NCI-H774 (cell line): ENCODE data around the gene CTDSPL.

ENCODE experiments used
- DNase-seq: peaks from one replicate; lab custom pipeline; 2025; lab: John Stamatoyannopoulos, UW

The CTDSPL gene

DNA sequence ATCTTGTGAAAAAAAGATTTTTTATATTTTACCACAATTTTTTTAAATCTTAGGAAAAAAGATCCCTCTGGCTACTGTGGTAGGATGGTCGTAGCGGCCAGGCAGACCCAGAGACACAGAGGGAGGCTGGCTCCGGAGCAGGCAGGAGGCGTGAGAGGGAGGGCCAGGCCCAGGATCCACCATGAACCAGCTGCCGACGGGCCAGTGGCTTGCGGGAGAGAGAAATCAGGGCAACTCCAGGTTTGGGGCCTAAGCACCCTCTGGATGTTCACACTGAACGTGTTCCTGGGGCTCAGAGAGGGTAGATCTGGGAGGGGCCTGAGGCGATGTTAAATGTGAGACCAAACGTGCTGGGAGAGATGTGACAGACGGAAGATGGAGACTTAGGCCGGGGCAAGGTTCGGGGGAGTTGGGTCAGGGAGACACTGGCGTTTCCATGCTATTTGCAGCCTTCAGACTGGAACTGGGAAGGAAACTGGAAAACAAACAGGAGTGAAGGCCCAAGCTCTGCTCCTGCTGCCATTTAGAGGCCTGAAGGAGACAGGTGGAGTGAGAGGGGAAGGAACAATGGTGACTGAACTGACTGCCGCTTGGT, 127.3 kb downstream of the CTDSPL start:
- DNase-seq = no peak

DNA sequence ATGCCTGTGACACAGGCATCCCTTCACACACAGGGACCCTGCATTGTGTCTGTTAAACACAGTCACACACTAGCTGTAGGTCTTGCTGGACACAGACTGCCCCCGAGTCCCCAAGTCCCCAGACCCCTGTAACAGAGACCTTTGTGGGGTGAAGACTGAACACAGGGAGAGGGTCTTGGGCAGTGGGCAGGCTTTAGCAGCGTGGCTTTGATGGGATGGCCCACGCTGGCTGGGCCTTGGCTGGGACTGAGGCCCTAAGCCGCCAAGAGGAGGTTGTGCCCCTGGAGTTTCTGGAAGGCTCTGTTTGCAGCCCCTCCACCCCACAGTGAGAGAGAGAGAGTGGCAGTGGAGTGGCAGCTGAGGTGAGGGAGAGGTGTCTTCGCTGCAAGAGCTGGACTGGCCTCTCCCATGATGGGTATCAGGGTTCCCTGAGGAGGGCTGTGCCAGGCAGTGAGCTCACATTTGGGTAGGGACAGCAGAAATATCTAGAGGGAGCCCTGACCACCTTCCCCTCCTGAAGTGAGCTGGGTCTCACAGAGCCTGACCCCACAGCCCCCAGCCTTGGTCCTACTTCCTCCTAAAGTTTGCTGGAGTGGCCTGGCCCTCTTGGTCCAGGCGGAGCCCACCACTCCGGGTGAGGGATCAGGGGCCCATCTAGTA, 128.3 kb downstream of the CTDSPL start:
- no peak for DNase-seq

DNA sequence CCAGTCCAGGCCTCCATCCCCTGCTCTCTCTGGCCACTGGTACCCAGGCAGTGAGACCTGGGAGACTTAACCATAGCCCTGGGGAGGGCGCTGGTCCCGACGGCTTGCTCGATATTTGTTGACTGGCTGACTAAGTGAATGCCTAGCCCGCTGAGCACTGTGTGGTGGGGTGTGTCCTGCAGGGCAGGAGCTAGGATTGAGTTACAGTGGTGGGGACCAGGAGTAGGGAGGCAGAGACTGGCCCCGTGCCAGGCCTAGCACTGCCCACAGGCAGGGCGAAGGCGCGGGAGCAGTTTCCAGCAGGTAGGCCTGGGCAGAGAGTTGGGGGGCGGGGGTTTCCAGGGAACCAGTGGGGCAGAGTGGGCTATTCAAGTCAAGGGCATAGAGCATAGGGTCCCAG, 128.8 kb downstream of the CTDSPL start, which contains the start of gene VILL:
VILL (plus strand) TSS at position 260 of the 400 bp plus-strand sequence. CDS start 2,887 bp downstream, outside the sequence.
- no peak for DNase-seq

DNA sequence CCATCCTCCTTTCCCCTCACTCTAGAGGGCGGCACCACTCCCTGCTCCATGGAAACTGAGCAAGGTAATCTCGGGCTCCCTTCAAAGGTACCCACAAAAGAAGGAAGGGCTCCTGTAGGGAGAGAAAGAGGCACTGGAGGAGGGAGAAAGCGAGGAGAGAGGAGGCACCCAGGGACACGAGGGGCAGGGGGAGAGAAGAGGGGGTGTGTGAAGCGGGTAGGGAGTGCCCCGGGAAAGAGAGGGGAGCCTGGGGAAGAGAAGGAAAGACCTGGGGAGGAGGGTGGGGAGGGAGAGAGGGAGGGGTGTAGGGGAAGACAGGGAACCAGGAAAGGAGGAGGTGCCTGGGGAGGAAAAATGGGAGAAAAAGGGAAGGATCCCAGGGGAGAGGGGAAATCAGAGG, 129.4 kb downstream of the CTDSPL start:
- DNase-seq = no peak

DNA sequence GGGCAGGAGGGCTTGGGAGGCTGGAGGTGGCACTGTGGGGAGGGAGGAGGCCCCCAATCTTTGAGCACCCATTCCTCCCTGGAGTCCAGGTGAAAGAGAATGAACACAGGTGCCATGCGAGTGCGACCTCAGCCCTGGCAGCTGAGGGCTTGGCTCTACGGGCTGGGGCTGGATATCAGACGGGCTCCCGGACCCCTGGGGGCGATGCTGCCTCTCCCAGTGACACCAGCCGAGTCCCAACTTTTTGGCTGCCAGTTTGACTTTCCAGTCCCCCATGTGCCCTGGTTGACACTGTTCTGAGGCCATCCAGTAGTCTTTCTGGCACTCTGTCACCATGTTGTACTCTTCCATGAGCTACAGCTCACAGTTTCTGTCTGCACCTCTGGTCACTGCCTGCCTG, 130.1 kb downstream of the CTDSPL start:
- DNase-seq = no peak

DNA sequence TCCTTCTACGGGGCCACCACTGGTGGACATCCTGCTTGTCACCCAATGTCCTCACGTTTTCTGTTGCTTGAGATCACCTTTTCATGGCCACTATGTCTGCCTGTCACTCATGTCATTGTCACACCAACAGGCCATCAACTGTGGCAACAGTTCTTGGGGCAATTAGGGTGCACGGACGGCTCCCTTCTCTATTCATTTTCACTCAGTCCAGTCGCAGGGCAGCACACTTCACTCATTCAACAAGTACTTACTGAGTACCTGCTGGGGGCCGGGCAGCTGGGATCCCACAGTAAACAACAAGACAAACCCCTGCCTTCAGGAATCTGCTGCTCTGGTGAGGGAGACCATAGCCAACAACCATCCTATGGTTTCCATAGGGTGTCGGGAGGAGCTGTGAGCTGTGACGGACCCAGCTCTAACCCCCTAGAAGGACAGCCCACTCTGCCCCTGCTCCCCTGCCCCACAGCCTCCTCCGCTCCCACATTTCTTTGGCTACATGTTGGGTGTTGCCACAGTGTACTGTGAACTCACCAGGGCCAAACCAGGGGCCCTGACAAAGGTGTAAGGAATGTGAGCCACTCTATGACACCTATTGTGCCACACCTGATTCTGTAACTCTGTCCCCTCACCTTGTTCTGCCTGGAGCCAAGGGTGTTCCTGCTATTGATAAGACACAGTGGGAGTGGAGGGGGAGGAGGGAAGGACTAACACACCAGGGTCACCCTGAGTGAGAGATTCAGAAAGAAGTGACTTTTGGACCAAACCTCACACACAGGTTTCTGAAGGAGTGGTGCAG, 130.8 kb downstream of the CTDSPL start:
- DNase-seq = no peak

DNA sequence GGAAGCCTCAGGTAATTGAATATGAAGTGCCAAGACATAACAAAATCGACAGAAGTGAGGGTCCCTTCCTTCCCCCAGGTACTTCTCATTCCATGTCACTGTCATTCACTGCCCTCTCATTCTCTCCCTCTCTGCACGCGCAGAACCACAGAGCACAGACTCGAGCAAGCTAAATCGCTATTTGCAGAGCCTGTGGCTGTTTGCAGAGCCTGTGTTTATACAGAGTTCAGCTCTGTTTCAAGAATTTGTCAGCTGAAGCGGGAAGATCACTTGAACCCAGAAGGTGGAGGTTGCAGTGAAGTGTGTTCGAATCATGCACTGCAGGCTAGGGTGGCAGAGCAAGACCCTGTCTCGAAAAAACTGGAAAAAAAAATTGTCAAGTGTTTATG, 131.4 kb downstream of the CTDSPL start:
- no peak for DNase-seq

DNA sequence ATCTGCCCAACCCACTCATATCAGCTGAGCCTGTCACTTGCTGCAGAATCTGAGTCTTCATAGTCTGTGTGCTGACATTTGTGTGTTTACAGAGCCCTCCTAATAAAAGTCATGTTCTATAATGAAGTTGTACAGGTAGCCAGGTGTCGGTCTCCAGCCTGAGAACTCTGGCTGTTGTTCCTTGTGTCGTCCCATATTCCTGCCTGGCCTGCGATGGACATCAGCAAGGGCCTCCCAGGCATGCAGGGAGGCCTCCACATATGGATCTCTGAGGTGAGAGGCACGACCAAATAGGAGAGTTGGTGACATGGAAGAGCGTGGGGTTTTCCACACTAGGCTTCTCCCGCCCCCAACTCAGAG, 131.8 kb downstream of the CTDSPL start:
- no peak for DNase-seq

DNA sequence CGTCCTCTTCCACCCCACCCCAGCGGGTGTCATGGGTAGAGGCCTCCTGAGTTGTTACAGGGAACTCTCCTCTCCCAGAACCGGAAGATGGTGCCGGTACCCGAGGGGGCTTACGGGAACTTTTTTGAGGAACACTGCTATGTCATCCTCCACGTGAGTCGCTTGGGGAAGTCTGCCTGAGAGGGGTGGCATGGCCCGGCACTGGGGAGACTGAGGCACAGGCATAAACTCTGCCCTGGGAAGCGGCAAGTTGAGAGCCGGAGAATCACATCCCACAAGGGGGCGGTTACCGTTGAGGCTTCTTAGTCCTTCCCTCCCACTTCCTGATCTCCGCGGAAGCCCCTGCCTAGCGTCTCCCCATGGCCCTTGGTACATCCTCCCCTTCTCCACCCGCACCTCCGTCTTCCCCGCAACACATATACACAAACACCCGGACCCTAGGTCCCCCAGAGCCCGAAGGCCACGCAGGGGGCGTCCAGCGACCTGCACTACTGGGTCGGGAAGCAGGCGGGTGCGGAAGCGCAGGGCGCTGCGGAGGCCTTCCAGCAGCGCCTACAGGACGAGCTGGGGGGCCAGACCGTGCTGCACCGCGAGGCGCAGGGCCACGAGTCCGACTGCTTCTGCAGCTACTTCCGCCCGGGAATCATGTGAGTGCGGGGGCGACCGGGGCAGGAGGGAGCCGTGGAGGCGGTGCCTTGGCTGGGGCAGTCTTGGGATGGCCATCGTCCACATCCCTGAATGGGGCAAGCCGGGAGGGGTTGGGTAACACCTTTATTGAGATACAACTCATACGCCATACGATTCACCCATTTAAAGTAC, 132.3 kb downstream of the CTDSPL start:
- peak; percentile 8 for DNase-seq

DNA sequence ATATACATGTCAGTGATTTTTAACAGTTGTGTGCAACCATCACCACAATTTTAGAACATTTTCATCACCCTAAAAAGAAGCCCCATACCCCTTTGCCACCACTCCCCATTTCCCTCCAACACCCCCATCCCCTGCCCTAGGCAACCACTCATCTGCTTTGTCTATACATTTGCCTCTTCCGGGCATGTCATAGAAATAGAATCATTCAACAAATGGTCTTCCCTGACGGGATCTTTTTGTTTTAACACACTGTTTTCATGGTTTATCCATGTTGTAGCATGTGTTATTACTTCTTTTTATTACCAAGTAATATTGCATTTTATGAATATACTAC, 132.9 kb downstream of the CTDSPL start:
- no peak for DNase-seq

DNA sequence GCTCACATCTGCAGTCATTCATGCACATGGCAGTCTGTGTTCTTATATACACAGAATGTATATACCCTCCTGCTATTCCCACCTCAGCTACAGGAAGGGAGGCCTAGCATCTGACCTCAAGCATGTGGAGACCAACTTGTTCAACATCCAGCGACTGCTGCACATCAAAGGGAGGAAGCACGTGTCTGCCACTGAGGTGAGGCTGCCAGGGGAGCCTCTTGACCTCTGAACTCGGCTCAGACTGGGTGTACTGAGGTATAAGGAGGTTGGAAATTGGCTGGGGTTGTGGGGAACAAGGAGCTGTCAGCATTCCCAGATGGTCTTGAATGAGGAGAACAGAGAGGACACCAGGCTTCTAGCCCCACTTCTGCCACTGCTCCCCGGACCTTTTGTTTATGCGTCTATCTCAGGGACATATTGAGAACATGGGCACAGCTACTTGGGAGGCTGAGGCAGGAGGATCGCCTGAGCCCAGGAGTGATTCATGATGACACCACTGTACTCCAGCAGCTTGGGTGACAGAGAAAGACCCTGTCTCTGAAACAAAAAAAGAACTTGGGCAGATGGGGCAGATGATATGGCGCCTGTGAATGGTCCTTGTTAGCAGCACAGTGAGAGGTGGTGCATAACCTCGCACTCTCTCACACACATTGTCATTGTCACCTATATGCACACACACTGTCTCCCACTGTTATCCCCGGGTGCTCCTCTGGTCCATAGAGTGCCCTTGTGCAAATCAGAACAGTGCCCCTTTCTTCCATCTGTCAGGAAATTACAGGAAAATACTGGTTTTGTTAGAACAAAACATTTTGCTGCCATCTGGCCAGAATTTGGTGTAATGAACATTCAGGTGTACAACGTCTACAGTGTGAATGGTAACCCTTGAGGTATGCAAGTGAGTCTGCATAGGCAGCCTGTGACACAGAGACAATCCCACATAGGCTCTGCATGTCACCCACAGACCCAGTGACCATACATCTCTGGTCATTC, 134.3 kb downstream of the CTDSPL start:
- no peak for DNase-seq

DNA sequence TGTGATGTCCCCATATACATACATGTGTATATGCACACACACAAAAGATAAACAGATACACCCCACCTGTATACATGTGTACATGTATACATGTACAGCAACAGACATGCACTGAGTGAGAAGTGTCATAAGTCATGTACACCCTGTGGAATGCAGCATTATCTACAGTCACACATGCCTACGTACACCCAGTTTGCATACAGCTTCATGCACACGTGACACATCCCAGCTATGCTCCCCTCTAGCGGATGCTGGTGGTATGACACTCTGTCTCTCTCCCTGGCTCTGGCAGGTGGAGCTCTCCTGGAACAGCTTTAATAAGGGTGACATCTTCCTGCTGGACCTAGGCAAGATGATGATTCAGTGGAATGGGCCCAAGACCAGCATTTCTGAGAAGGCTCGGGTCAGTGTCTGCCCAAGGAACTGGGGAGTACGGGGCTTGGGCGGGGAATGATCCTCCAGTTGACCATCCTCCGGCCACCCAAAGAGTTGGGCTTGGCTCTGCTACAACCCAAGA, 135.2 kb downstream of the CTDSPL start:
- DNase-seq = peak; percentile 10

DNA sequence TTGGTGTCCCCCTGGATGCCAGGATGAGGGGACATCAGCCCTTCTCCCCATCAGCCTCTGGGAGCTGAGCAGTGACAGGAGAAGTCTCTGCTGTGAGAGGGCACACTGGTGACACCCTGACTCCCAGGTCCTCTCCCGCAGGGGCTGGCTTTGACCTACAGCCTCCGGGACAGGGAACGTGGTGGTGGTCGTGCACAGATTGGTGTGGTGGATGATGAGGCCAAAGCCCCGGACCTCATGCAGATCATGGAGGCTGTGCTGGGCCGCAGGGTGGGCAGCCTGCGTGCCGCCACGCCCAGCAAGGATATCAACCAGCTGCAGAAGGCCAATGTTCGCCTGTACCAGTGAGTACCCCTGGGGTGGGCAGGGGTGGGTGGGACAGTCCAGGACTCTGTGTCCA, 135.7 kb downstream of the CTDSPL start:
- DNase-seq = no peak

DNA sequence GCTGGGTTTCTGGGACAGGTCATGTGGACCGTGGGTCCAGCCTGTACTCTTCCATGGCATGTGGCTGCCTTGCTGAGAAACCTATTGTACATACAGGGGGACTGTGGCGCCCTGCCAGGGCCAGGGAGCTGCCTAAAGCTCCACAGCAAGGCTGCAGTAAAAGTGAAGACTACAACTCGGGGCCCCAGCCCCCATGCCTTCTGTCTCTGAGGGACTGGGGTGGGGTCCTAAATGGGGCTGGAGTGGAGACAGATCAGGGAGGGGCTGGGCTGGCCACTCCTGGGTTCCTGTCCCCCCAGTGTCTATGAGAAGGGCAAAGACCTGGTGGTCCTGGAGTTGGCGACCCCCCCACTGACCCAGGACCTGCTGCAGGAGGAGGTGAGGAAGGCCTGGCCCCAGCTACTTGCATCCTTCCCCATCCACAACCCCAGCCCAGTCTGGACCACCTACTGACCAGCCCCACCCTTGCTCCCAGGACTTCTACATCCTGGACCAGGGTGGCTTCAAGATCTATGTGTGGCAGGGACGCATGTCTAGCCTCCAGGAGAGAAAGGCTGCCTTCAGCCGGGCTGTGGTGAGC, 136.2 kb downstream of the CTDSPL start:
- DNase-seq = no peak

DNA sequence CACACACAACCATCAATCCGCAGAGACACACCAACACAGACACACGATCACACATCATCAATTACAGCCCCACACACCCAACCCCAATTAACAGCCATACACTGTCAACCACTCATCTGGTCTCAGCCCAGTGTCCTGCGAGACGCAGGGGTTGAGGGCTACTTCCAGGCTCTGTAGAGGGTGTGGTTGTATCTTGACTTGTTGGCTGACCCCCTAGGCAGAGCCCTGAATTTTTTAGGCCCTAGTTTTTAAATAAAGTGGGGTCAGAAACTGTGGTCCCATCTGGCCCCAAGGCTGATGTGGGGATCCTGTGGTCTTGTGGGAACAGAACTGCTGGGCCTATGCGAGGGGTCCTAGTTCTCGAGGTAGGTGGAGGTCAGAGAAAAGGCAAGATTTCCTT, 138.2 kb downstream of the CTDSPL start:
- DNase-seq = no peak

DNA sequence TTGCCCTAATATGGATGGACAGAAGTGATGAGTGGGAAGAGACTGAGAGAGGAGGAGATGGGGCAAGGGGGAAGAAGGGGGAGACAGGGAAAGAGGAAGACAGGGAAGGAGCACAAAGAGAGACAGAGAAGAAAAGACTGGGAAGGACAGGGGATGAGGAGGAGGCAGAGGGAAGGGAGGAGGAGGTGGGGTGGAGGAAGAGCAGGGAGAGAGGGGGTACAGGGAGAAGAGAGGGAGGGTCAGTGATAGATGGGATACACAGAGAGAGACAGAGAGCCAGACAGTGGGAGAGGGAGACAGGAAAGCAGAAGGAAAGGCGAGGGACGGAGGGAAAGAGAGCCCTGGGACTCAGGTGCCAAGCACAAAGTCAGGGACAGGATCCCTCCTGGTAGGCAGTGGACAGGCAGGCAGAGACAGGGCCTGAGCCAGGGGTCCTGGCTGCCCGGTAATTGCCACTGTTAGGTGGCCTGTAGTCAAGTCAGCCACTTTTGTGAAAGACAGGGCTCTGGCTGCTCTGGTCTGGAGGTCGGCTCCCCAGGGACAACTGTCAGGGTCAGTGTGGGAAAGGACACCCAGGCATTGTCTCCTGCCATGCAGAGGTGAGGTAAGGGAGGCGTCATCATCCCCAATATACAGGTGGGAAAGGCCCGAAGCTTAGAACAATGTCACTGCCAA, 138.7 kb downstream of the CTDSPL start:
- no peak for DNase-seq

DNA sequence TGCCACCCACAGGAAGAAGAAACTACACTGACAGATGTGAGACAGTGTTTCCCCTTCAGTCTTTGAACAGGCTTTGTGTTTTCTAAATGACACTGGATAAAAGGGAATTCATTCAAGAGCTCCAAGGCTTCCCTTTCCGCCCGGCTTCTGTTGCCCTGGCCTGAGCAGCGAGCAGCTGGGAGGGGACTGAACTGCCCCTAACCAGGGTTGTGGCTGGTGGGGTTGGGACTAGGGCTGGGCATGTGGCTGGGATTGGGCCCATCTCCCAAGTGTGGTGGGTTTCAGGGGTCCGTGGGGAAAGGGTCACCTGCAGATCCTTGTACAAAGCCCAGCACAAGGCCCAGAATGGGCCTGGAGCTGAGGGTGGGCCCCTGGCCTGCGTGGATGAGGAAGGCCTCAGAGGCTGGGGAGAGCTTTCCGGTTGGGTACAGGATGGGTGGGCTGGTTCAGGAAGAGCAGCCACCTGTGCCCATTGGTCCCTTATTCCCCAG, 139.3 kb downstream of the CTDSPL start:
- DNase-seq = no peak

DNA sequence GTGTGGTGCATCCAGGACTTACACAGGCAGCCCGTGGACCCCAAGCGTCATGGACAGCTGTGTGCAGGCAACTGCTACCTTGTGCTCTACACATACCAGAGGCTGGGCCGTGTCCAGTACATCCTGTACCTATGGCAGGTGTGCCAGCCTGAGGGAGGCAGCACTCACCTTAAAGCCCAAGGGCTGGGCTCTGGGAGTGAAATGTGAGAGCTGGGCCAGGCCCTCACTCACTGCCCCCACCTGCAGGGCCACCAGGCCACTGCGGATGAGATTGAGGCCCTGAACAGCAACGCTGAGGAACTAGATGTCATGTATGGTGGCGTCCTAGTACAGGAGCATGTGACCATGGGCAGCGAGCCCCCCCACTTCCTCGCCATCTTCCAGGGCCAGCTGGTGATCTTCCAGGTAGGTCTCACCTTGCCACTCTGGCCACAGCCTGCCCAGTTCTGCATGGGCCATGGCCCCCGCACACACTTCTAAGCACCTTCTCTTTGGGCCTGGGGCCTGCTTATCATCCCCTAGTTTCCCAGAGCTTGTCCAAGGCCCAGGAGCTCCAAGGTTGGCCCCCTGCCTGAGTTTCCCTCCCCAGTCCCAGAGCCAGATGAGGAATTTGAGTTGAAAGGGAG, 139.9 kb downstream of the CTDSPL start:
- DNase-seq = no peak

DNA sequence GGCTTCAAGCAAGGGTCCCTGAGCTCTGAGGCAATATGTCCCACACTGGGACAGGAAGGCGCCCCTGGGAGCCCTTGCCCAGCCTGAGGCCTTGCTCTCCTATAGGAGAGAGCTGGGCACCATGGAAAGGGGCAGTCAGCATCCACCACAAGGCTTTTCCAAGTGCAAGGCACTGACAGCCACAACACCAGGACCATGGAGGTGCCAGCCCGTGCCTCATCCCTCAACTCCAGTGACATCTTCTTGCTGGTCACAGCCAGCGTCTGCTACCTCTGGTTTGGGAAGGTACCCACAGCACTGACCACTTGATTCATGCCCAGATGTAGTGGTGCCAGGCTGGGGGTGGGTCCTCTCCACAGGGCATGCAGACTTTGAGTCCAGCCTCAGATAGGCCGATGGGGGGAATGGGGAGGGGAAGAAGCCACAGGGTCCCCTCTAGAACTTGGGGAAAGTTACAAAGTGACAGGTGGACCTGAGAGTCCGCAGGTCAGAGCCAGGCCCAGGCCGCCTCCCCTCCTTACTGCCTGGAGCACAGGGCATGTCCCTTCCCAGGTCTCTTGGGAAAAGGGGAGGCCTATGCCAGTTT, 140.7 kb downstream of the CTDSPL start:
- no peak for DNase-seq
